OCI-LY3 (cell line): ENCODE data around the gene CHRM4.

Experiments used
- EZH2phosphoT487 ChIP-seq: fragments of 200-600 bp; shearing (Covaris generic); IDR thresholded peaks from 2 replicates; pipeline ENCODE4 v1.6.1; 2018; ENCODE audit warnings: antibody characterized with exemption, mixed run types, low read depth
- TF ChIP-seq, protein P1 (sequence below): fragments of 200-600, 300-600 bp; sonication (generic); IDR thresholded peaks from 2 replicates; pipeline ENCODE4 v1.5.1; 2014; ENCODE audit warnings: antibody characterized with exemption, low read length, low read depth

DNA sequence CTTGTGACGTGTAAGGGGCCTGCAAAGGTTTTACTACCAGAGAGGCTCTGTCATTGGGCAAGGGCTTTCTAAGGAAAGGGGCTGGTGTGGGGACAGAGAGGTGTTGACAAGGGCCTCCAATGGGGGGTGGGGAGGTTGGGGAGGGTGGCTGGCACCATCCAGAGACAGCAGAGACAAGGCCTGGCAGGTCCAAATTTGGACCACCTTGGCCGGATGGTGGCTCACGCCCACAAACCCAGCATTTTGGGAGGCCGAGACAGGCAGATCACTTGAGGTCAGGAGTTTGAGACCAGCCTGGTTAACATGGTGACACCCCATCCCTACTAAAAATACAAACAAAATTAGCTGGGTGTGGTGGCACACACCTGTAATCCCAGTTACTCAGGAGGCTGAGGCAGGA is 2.2 kb upstream of the CHRM4 start:
- TF ChIP-seq, protein P1, sequence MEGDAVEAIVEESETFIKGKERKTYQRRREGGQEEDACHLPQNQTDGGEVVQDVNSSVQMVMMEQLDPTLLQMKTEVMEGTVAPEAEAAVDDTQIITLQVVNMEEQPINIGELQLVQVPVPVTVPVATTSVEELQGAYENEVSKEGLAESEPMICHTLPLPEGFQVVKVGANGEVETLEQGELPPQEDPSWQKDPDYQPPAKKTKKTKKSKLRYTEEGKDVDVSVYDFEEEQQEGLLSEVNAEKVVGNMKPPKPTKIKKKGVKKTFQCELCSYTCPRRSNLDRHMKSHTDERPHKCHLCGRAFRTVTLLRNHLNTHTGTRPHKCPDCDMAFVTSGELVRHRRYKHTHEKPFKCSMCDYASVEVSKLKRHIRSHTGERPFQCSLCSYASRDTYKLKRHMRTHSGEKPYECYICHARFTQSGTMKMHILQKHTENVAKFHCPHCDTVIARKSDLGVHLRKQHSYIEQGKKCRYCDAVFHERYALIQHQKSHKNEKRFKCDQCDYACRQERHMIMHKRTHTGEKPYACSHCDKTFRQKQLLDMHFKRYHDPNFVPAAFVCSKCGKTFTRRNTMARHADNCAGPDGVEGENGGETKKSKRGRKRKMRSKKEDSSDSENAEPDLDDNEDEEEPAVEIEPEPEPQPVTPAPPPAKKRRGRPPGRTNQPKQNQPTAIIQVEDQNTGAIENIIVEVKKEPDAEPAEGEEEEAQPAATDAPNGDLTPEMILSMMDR, result no peak
- no peak for TF ChIP-seq EZH2phosphoT487
